Mesendoderm (in vitro differentiated cells): Measurements from ENCODE around the gene KMT2A.
A peak's percentile ranks its signal among the peaks of the same experiment; 100 is the strongest.
"Not testable (repeated sequence)": the region's sequence is repeated elsewhere in the genome, so short reads cannot be mapped to it uniquely, and the experiment has no call there.

ENCODE experiments used
- DNase-seq: peaks from one replicate; pipeline ENCODE4 v3.0.0; 2013
- H2AK5ac ChIP-seq: 2 replicates; pipeline ENCODE4 v1.6.1; 2013; ENCODE audit warnings: low read length, inconsistent platforms
- H2BK120ac ChIP-seq: 2 replicates; pipeline ENCODE4 v1.6.1; 2013; ENCODE audit warnings: low read depth, mild to moderate bottlenecking, low read length, moderate library complexity, mixed read lengths
- H2BK15ac ChIP-seq: replicated peaks from 2 replicates; pipeline ENCODE4 v1.6.1; 2013; ENCODE audit warnings: low read depth, mild to moderate bottlenecking, moderate library complexity
- H2BK5ac ChIP-seq: 2 replicates; pipeline ENCODE4 v1.6.1; 2013; ENCODE audit warnings: low read length, inconsistent platforms
- H3K18ac ChIP-seq: 2 replicates; pipeline ENCODE4 v1.6.1; 2013; ENCODE audit warnings: mild to moderate bottlenecking, low read length, mixed read lengths
- H3K23ac ChIP-seq: one replicate; pipeline ENCODE4 v1.6.1; 2013; ENCODE audit warnings: low read length
- H3K27ac ChIP-seq: 2 replicates; pipeline ENCODE4 v1.5.1; 2013; ENCODE audit warnings: low read depth, mild to moderate bottlenecking, inconsistent platforms, low read length, moderate library complexity
- H3K27me3 ChIP-seq: 2 replicates; pipeline ENCODE4 v1.6.1; 2013; ENCODE audit warnings: low read length, control low read depth, mild to moderate bottlenecking, inconsistent platforms; ENCODE audit not compliant: insufficient read depth, poor library complexity
- H3K36me3 ChIP-seq: 2 replicates; pipeline ENCODE4 v1.6.1; 2013; ENCODE audit warnings: low read length, inconsistent platforms; ENCODE audit not compliant: control insufficient read depth, insufficient read depth
- H3K4ac ChIP-seq: one replicate; pipeline ENCODE4 v1.6.1; 2013; ENCODE audit warnings: low read depth, mild to moderate bottlenecking, low read length, moderate library complexity
- H3K4me1 ChIP-seq: 2 replicates; pipeline ENCODE4 v1.6.1; 2013; ENCODE audit warnings: low read depth, low read length, inconsistent platforms; ENCODE audit not compliant: control insufficient read depth
- H3K4me2 ChIP-seq: 2 replicates; pipeline ENCODE4 v1.6.1; 2013; ENCODE audit warnings: low read length
- H3K4me3 ChIP-seq: 2 replicates; pipeline ENCODE4 v1.5.1; 2013; ENCODE audit warnings: mild to moderate bottlenecking, low read length
- H3K56ac ChIP-seq: one replicate; pipeline ENCODE4 v1.6.1; 2013; ENCODE audit warnings: low read length
- H3K79me1 ChIP-seq: 2 replicates; pipeline ENCODE4 v1.6.1; 2013; ENCODE audit warnings: low read length, inconsistent platforms
- H3K79me2 ChIP-seq: 2 replicates; pipeline ENCODE4 v1.6.1; 2013; ENCODE audit warnings: mild to moderate bottlenecking, low read length; ENCODE audit not compliant: control insufficient read depth, insufficient read depth
- H3K9ac ChIP-seq: 2 replicates; pipeline ENCODE4 v1.6.1; 2013; ENCODE audit warnings: low read length, inconsistent platforms
- H4K5ac ChIP-seq: one replicate; pipeline ENCODE4 v1.6.1; 2013; ENCODE audit warnings: low read length
- H4K8ac ChIP-seq: one replicate; pipeline ENCODE4 v1.6.1; 2013; ENCODE audit warnings: low read depth, mild to moderate bottlenecking, control low read depth, low read length, moderate library complexity
- WGBS: extraction: QIAGEN DNeasy Blood & Tissue Kit; methylation state at CpG from one replicate; pipeline ENCODE4 v1.1.7; 2013; ENCODE audit warnings: low lambda C conversion rate, missing lambda C conversion rate; ENCODE audit not compliant: insufficient coverage; ENCODE audit errors: extremely low coverage; 5-methylcytosine and 5-hydroxymethylcytosine counted together

The KMT2A gene

GRCh38 chr11:118401880-118402590 lies 34.3 kb upstream of the KMT2A start:
- Histone ChIP-seq H3K9ac (peak overlapping the region; percentile 76), H2BK15ac (no peak overlapping the region), H3K4ac (no peak overlapping the region), H4K5ac (no peak overlapping the region), H3K79me1 (peaks cover 10% of the 10 kb centered on the region), H3K56ac (peak overlapping the region; percentile 86), H2BK120ac (no peak overlapping the region), H3K4me1 (no peaks in the 10 kb centered on the region), H4K8ac (no peak overlapping the region), H3K27me3 (no peaks in the 10 kb centered on the region), H3K23ac (no peak overlapping the region), H2AK5ac (peak overlapping the region; percentile 83), H3K18ac (peak overlapping the region; percentile 43), H3K36me3 (peaks cover 2% of the 10 kb centered on the region), H3K4me3 (peak overlapping the region; percentile 97), H3K4me2 (peak overlapping the region; percentile 93), H2BK5ac (no peak overlapping the region), H3K79me2 (peaks cover 35% of the 10 kb centered on the region), H3K27ac (peak overlapping the region; percentile 4)
- DNase-seq: peak; percentile 31
- no CpG with 5 or more reads among the region's 22 CpGs for WGBS

GRCh38 chr11:118402594-118402993 lies 33.7 kb upstream of the KMT2A start:
- not testable (repeated sequence) for H2BK5ac ChIP-seq

GRCh38 chr11:118406599-118407166 lies 29.6 kb upstream of the KMT2A start:
- no peak overlapping the region for H3K18ac ChIP-seq
- H2BK5ac ChIP-seq: no peak overlapping the region
- peaks cover 9% of the 10 kb centered on the region for H3K79me1 ChIP-seq
- H3K36me3 ChIP-seq: peaks cover 2% of the 10 kb centered on the region
- no peak overlapping the region for H3K4me3 ChIP-seq
- WGBS: no CpG with 5 or more reads among the region's 7 CpGs
- no peak overlapping the region for H3K23ac ChIP-seq
- no peak overlapping the region for H4K8ac ChIP-seq
- H3K56ac ChIP-seq: no peak overlapping the region
- H4K5ac ChIP-seq: no peak overlapping the region
- no peak overlapping the region for H2BK15ac ChIP-seq
- H2BK120ac ChIP-seq: no peak overlapping the region
- no peak overlapping the region for H3K4ac ChIP-seq
- H3K9ac ChIP-seq: no peak overlapping the region
- H3K27me3 ChIP-seq: no peaks in the 10 kb centered on the region
- H3K4me1 ChIP-seq: no peaks in the 10 kb centered on the region
- no peak overlapping the region for H3K4me2 ChIP-seq
- H2AK5ac ChIP-seq: no peak overlapping the region
- no peak overlapping the region for H3K27ac ChIP-seq
- DNase-seq: no peak
- peaks cover 33% of the 10 kb centered on the region for H3K79me2 ChIP-seq

More at GRCh38 chr11:118402594-118402993, 33.7 kb upstream of the KMT2A start:
- H3K23ac ChIP-seq, H4K5ac ChIP-seq, H3K27ac ChIP-seq, H4K8ac ChIP-seq, H2BK120ac ChIP-seq, H3K18ac ChIP-seq, DNase-seq, H3K36me3 ChIP-seq, H2BK15ac ChIP-seq, H3K4ac ChIP-seq, H3K4me1 ChIP-seq, H2AK5ac ChIP-seq, H3K27me3 ChIP-seq: not testable (repeated sequence)
- H3K79me1 ChIP-seq: peaks cover 10% of the 10 kb centered on the region
- peaks cover 35% of the 10 kb centered on the region for H3K79me2 ChIP-seq
- peak overlapping the region; percentile 93 for H3K4me2 ChIP-seq
- peak overlapping the region; percentile 76 for H3K9ac ChIP-seq
- H3K4me3 ChIP-seq: peak overlapping the region; percentile 97
- peak overlapping the region; percentile 86 for H3K56ac ChIP-seq
- no CpG with 5 or more reads among the region's 7 CpGs for WGBS

- Histone ChIP-seq H4K5ac (no peak overlapping the region), H2BK15ac (no peak overlapping the region), H3K56ac (no peak overlapping the region), H3K4me3 (no peak overlapping the region), H3K79me1 (peaks cover 4% of the 10 kb centered on the region), H3K4me2 (no peak overlapping the region), H3K36me3 (peaks cover 2% of the 10 kb centered on the region), H3K4me1 (no peaks in the 10 kb centered on the region), H2AK5ac (no peak overlapping the region), H3K23ac (no peak overlapping the region), H2BK5ac (no peak overlapping the region), H3K27me3 (no peaks in the 10 kb centered on the region), H3K9ac (no peak overlapping the region), H3K4ac (no peak overlapping the region), H3K79me2 (peaks cover 6% of the 10 kb centered on the region), H4K8ac (no peak overlapping the region), H3K27ac (no peak overlapping the region), H2BK120ac (no peak overlapping the region), H3K18ac (no peak overlapping the region)
- DNase-seq: no peak
- WGBS: no CpG with 5 or more reads among the region's 7 CpGs
Observed at GRCh38 chr11:118410055-118410745, 26.1 kb upstream of the KMT2A start.

GRCh38 chr11:118411530-118411929 lies 24.8 kb upstream of the KMT2A start:
- Histone ChIP-seq H4K5ac (no peak overlapping the region), H4K8ac (no peak overlapping the region), H3K79me1 (peaks cover 4% of the 10 kb centered on the region), H3K36me3 (peaks cover 2% of the 10 kb centered on the region), H3K23ac (no peak overlapping the region), H3K79me2 (peaks cover 3% of the 10 kb centered on the region), H3K56ac (no peak overlapping the region), H3K4me1 (no peaks in the 10 kb centered on the region), H3K9ac (no peak overlapping the region), H2AK5ac (no peak overlapping the region), H3K4ac (no peak overlapping the region), H2BK15ac (no peak overlapping the region), H3K4me2 (no peak overlapping the region), H3K18ac (no peak overlapping the region), H3K27ac (no peak overlapping the region), H3K4me3 (no peak overlapping the region), H3K27me3 (no peaks in the 10 kb centered on the region), H2BK120ac (no peak overlapping the region), H2BK5ac (no peak overlapping the region)
- DNase-seq: no peak
- no CpG with 5 or more reads among the region's 4 CpGs for WGBS
